NCI-H2227 treated with DMSO at 0.1 percent for 48 hours (cell line): ENCODE measurements around the gene RRH.

Source experiments
- DNase-seq: peaks from one replicate; lab custom pipeline; 2025; lab: John Stamatoyannopoulos, UW

RRH gene

GRCh38 chr4:109887071-109887470 lies 59.3 kb downstream of the RRH start:
- DNase-seq: no peak

- DNase-seq: no peak
Measured at GRCh38 chr4:109890076-109890475, 62.3 kb downstream of the RRH start.
